ENCODE results near the gene PPM1L.
A peak's percentile ranks its signal among the peaks of the same experiment; 100 is the strongest.

The PPM1L gene

GRCh38 chr3:160796813-160797164 lies 40.8 kb downstream of the PPM1L start:
- in situ Hi-C loops (cut with HindIII; ENCODE audit: low pct_ligation_motif_present, low pct_unique_long_range_greater_than_20kb, low sequenced_read_pairs): no loop called here
- DNase-seq: no peak

- DNase-seq: no peak
- in situ Hi-C loops (cut with HindIII; ENCODE audit: low pct_ligation_motif_present, low pct_unique_long_range_greater_than_20kb, low sequenced_read_pairs): no loop called here
Measured at GRCh38 chr3:160797356-160797755, 41.3 kb downstream of the PPM1L start.

DNA sequence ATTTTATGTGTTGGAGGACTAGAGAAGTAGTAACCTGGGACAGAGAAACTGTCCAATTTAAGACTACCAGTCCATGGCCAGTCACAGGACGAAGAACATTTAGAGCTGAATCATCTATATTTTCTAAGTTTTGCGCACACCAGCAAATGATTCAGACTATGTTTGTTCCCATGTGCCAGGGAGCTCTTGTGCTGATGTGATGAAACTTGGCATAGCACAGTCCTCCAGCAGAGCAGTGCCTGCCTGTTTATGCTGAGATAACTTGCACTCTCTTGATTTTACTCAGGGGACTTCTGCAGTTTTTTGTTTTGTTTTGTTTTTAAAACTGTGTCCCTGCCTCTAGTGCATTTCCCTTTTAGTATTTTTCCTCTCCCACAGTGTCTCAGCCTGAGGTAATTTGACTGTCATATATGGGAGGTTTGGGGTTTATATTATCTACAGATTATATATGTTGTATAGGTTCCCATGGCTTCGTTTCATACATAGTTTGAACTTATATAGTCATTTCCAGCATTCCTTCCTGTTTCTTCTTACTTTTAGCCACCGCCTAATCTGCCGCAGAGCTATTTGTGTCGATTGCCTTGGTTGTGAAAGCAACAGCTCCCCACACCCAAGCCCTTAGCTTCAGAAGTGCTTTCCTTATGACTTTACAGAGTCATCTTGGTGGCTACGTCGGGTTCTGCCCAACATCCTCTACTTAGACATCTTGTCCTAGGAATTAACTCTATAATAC lies 45.5 kb downstream of the PPM1L start:
- in situ Hi-C loops (cut with HindIII; ENCODE audit: low pct_ligation_motif_present, low pct_unique_long_range_greater_than_20kb, low sequenced_read_pairs): no loop called here
- no peak for DNase-seq

GRCh38 chr3:160804762-160805161 lies 48.7 kb downstream of the PPM1L start:
- in situ Hi-C loops (cut with HindIII; ENCODE audit: low pct_ligation_motif_present, low pct_unique_long_range_greater_than_20kb, low sequenced_read_pairs): no loop called here
- no peak for DNase-seq

- in situ Hi-C loops (cut with HindIII; ENCODE audit: low pct_ligation_motif_present, low pct_unique_long_range_greater_than_20kb, low sequenced_read_pairs): no loop called here
- DNase-seq: no peak
Measured at GRCh38 chr3:160806094-160806493, 50.1 kb downstream of the PPM1L start.

GRCh38 chr3:160806686-160807085 lies 50.7 kb downstream of the PPM1L start:
- in situ Hi-C loops (cut with HindIII; ENCODE audit: low pct_ligation_motif_present, low pct_unique_long_range_greater_than_20kb, low sequenced_read_pairs): no loop called here
- no peak for DNase-seq

- in situ Hi-C loops (cut with HindIII; ENCODE audit: low pct_ligation_motif_present, low pct_unique_long_range_greater_than_20kb, low sequenced_read_pairs): no loop called here
- no peak for DNase-seq
Measured at GRCh38 chr3:160808838-160809237, 52.8 kb downstream of the PPM1L start.

DNA sequence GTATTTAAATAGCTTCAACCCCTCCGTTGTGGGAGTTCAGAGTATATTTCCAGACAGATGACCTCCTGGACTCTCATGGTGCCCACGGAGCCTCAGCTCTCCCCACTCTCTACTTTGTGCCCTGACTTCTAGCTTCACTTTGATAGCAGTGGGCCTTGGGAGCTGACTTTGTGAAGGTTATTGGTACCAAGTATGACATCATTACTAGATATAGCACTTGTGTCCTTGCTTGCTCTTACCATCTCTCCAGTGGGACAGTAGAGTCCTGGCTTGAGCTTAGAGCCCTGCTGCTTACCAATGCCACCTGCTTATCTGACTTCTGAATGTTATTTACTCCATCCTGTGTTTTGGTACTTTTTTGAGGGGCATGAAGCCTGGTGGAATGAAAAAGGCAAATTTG lies 53.4 kb downstream of the PPM1L start:
- DNase-seq: no peak

DNA sequence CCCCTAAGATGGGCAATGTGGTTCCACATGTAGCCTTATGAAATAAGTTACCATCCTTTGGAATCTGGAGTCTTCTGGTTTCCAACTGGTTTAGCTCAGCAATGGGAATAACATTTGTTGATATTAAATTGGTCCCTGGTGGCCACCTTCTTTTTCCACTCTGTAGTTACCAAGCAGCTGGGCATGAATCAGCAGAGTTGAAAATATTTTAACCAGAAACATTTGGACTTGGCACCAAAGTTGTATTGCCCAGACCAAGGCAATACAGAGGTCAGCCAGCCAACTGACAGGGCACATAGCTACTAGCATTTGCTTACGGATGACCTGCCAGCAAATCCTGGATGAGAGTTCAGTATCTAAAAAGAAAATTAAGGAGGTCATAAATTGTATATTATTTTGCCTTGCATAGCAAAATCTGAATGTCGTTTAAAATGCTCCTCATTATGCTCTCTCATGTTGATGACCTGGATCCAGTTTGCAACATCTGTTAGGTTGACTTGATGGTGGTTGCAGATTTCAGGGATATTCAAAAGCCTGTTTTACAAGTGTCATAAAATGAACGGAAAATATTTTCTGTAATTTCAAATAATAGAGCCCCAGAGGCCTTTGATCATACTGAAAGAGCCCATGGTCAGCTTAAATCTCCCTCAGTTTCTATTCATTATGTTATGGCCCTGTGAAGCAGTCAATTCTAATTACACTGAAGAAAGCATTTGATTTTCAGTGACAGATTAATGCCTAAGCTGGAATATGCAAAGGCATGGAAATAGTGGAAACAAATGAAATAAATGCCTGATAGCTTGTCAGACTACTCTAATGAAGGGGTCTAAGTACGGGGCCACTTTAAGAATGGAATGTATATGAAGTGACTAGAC lies 54.6 kb downstream of the PPM1L start:
- peak; percentile 22 for DNase-seq
- in situ Hi-C loops (cut with HindIII; ENCODE audit: low pct_ligation_motif_present, low pct_unique_long_range_greater_than_20kb, low sequenced_read_pairs): no loop called here

More for the DNA sequence above, 53.4 kb downstream of the PPM1L start:
- in situ Hi-C loops (cut with HindIII; ENCODE audit: low pct_ligation_motif_present, low pct_unique_long_range_greater_than_20kb, low sequenced_read_pairs): no loop called here

GRCh38 chr3:160811237-160811548 lies 55.2 kb downstream of the PPM1L start:
- no peak for DNase-seq

GRCh38 chr3:160812304-160812703 lies 56.3 kb downstream of the PPM1L start:
- DNase-seq: no peak
- in situ Hi-C loops (cut with HindIII; ENCODE audit: low pct_ligation_motif_present, low pct_unique_long_range_greater_than_20kb, low sequenced_read_pairs): no loop called here

More at GRCh38 chr3:160811237-160811548, 55.2 kb downstream of the PPM1L start:
- in situ Hi-C loops (cut with HindIII; ENCODE audit: low pct_ligation_motif_present, low pct_unique_long_range_greater_than_20kb, low sequenced_read_pairs): no loop called here

DNA sequence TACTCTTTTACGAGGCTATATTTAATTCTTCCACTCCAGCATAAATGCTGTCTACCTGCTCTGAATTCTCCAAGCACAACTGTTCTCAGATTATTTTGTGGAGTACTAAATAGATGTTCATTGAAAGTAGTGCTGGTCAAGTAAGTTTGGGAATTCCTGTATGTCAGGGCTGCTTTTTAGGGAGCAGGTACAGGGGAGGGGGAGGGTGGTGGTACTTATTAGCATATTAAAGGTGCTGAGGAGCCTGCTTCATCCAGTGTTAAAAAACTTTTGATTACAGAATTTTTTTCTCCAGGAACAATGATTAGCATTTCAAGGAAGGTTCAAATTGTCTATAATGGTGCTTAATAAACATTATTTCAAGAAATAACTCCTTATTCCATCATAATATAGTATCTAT lies 59.2 kb downstream of the PPM1L start:
- in situ Hi-C loops (cut with HindIII; ENCODE audit: low pct_ligation_motif_present, low pct_unique_long_range_greater_than_20kb, low sequenced_read_pairs): no loop called here
- no peak for DNase-seq

DNA sequence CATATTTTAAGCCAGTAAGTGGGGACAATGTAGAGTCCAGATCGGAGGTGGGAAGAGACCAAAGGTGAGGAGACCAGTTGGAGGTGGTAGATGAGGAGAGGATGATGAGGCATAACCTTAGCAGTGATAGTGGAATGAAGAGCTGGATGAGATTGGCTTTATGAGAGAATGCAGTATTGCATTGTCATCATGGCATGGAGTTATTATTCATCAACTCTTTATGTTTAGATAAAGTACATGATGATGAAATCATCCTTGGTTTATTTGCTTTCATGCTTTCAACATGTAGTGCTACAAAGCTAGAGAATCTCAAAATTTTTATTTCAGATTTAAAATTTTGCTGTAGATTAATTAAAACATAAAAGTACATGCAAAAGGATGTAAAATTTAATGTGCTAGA lies 64.0 kb downstream of the PPM1L start:
- in situ Hi-C loops (cut with HindIII; ENCODE audit: low pct_ligation_motif_present, low pct_unique_long_range_greater_than_20kb, low sequenced_read_pairs): no loop called here
- DNase-seq: no peak

GRCh38 chr3:160820430-160820829 lies 64.4 kb downstream of the PPM1L start:
- in situ Hi-C loops (cut with HindIII; ENCODE audit: low pct_ligation_motif_present, low pct_unique_long_range_greater_than_20kb, low sequenced_read_pairs): no loop called here
- no peak for DNase-seq

DNA sequence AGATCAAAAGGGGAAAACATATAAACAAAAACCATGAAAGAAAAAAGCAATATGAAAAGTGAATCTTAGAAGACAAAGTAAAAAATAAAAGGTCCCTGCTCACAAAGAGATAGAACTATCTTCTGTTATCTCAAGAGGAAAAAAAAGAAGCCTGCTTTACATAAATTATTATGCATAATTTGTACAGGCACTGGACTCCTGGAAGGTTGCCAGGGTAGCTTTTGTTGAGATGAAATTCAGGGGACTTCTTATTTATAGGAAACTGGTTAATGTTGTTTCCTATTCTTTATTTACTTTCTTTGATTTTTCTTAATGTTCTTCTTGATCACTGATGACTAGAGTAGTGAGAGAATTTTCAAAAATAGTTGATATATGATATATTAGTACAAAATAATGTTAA lies 66.9 kb downstream of the PPM1L start:
- in situ Hi-C loops (cut with HindIII; ENCODE audit: low pct_ligation_motif_present, low pct_unique_long_range_greater_than_20kb, low sequenced_read_pairs): no loop called here
- DNase-seq: no peak

DNA sequence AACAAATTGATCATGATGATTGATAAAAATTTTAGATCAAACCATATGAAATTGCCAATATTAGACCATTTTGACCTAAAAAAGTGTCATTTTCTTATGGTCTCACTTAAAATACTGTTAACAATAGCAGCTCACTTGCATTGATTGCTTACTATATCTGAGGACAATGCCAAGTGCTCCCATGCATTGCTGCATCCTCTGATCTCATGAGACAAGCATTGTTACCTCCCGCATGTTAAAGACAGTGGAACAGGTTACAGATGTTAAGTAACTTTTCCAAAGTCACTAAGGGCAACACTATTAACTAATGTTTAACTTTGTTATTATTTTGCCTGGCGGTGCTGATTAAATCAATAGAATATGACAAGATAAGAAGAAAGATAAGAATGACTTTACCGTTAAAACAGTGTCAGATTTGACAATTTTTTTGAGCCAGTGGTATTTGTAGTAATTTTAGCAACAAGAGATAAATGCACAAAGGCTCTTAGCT lies 69.3 kb downstream of the PPM1L start:
- in situ Hi-C loops (cut with HindIII; ENCODE audit: low pct_ligation_motif_present, low pct_unique_long_range_greater_than_20kb, low sequenced_read_pairs): no loop called here
- DNase-seq: no peak

DNA sequence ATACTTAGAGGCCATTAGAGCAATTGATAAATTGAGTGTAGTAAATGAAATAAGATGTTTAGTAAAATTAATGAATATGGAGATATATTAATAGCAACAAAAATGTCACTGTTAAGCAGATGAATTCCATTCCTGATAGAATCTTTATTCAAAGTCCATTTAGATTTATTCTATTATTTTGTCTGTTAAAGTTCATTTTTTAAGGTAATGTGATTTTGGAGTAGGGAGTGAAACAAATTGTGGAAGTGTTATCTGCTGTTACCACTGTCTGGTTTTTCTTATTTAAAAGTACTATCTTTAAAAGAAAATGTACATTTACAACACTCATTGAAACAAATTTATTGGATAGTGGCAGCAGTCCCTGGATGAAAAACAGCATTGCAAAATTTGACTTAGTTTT lies 70.4 kb downstream of the PPM1L start:
- DNase-seq: no peak
- in situ Hi-C loops (cut with HindIII; ENCODE audit: low pct_ligation_motif_present, low pct_unique_long_range_greater_than_20kb, low sequenced_read_pairs): no loop called here

GRCh38 chr3:160826991-160827390 lies 71.0 kb downstream of the PPM1L start:
- in situ Hi-C loops (cut with HindIII; ENCODE audit: low pct_ligation_motif_present, low pct_unique_long_range_greater_than_20kb, low sequenced_read_pairs): no loop called here
- DNase-seq: no peak

GRCh38 chr3:160827516-160827915 lies 71.5 kb downstream of the PPM1L start:
- DNase-seq: no peak
- in situ Hi-C loops (cut with HindIII; ENCODE audit: low pct_ligation_motif_present, low pct_unique_long_range_greater_than_20kb, low sequenced_read_pairs): no loop called here

DNA sequence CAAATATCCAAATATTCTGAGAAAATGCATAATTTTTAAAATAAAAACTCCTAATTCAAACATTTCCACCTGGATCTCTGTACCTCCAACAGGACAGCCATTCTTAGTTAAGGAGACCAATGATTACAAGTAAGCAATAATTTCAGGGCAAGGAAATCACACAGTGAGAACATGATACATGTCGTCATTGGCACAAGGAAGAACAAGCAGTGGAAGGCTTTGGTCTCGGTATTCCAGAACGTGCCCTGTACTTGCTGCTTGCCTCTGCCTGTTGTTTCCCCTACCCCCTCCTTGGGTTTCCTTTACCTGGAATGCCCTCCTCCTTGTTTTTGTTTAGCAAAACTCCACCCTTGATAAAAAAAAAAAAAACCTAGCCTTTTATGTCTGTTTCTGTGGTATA lies 72.8 kb downstream of the PPM1L start:
- DNase-seq: no peak
- in situ Hi-C loops (cut with HindIII; ENCODE audit: low pct_ligation_motif_present, low pct_unique_long_range_greater_than_20kb, low sequenced_read_pairs): no loop called here
